ENCODE data around the gene AGO1.

- TF ChIP-seq CTCF (IDR thresholded peaks at IDR 0.05) (no peak), POLR2A (IDR thresholded peaks at IDR 0.05) (no peak), POLR2AphosphoS5 (IDR thresholded peaks at IDR 0.05) (no peak)
Measured at GRCh38 chr1:35923791-35924221, 40.8 kb downstream of the AGO1 start.
